Ovary (tissue), 3 donors: Measurements from ENCODE around the gene DRC3.

ENCODE experiments used
- EP300 ChIP-seq: sonication (generic); formaldehyde crosslinking; IDR thresholded peaks from one replicate; pipeline ENCODE4 v1.6.1; 2017; ENCODE audit warnings: antibody characterized with exemption
- POLR2A ChIP-seq: fragments of 450-650 bp; IDR thresholded peaks from one replicate; pipeline ENCODE4 v1.6.1; 2017; ENCODE audit warnings: antibody characterized with exemption, mild to moderate bottlenecking, moderate library complexity
- TF ChIP-seq, protein P1 (sequence below), 3 donors: fragments of 450-650 bp in 2 of 3; fragments of 200-600 bp in 1 of 3; IDR thresholded peaks; one replicate each; pipeline versions ENCODE4 v1.5.1 to v1.8.0; 2016 to 2022; ENCODE audit warnings: antibody characterized with exemption in 3 of 3, mild to moderate bottlenecking in 1 of 3
- donor health status: DM: no; HTN: no; CAD: no.

DNA sequence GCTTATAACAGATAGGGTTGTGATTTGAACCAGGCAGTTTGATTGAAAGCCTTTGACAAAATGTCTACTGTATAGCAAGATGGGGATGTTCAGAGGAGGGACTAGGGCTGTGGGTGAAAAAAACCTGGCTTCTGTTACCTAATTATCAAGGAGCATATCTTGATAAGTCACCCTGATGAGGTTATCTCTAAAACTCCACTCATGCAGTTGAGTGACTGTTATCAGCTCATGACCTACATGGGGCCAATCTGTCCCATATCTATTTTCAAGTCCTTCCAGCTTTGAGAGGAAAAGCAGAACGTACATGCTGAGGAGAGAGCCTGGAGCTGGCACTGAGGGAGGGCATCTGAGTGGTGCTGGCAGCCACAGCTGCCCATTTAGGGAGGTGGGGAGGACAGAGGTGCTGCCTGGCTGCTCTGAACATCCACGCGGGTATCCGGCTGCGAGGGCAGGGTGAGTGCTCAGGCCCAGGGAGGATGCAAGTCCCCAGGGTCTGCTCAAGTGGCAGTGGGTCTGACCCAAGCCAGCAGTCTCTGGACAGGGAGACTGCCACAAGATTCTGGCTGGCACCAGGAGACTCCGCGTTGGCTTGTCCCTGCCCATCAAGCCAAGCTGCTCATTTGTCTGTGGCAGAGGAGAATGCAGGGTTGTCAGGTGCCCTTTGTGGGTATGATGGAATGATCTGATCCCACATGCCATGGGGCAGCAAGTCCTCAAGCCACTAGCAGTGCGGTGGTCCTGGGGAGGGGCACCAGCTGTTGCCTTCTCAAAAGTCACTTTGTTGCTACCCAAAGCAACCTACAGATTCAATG, 37.2 kb downstream of the DRC3 start:
- TF ChIP-seq, protein P1, sequence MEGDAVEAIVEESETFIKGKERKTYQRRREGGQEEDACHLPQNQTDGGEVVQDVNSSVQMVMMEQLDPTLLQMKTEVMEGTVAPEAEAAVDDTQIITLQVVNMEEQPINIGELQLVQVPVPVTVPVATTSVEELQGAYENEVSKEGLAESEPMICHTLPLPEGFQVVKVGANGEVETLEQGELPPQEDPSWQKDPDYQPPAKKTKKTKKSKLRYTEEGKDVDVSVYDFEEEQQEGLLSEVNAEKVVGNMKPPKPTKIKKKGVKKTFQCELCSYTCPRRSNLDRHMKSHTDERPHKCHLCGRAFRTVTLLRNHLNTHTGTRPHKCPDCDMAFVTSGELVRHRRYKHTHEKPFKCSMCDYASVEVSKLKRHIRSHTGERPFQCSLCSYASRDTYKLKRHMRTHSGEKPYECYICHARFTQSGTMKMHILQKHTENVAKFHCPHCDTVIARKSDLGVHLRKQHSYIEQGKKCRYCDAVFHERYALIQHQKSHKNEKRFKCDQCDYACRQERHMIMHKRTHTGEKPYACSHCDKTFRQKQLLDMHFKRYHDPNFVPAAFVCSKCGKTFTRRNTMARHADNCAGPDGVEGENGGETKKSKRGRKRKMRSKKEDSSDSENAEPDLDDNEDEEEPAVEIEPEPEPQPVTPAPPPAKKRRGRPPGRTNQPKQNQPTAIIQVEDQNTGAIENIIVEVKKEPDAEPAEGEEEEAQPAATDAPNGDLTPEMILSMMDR (IDR thresholded peaks at IDR 0.05): no peak
- TF ChIP-seq EP300: no peak
- no peak for TF ChIP-seq POLR2A
